Measurements from ENCODE around the gene KRTAP9-9.

DNA sequence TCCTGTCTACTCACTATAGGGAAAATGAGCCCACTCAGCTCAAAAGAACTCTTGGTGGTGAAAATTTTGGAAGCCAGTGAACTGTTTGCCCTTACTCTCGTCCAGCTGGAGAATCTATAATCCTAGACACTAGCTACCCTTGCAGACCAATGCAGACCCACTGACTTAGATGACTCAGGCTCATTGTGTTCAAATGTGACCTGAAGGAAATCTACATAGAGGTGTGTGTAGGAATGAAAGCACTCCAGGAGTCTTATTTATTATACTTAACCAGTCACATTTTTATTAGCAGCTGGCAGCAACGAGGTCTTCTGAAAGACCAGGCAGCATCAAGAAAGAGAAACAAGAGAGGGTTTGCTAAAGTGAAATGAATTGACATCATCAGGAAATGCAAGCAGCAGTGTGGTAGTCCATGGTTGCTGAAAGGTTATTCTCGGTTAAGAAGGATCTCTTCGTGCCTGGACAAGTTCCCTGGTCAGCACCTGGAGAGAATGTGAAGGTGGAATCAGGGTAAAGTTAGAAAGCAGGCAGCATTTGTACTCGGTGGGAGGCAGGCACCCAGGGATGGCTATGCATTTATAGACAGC is 46.1 kb downstream of the KRTAP9-9 start:
- no peak for TF ChIP-seq GATA2 (IDR thresholded peaks at IDR 0.05; ENCODE audit: low read depth, low read length)
- TF ChIP-seq GATA3 (IDR thresholded peaks at IDR 0.05; ENCODE audit: low read depth, low read length): no peak

All from SH-SY5Y (cell line).